K562 (cell line): ENCODE measurements around the gene PRDX1. TPM values are rescaled to one million over a fixed set of nuclear protein-coding genes. Genes with fewer than 3 reads are reported as not detected.

ENCODE experiments used
- CBFA2T2 ChIP-seq: fragments of 450-650 bp; conservative IDR thresholded peaks from 2 replicates; pipeline ENCODE4 v1.6.1; 2017; ENCODE audit warnings: mild to moderate bottlenecking
- CBX8 ChIP-seq: fragments of 200-600 bp; sonication (generic); IDR thresholded peaks from 2 replicates; pipeline ENCODE4 v1.6.1; 2012; ENCODE audit warnings: borderline replicate concordance, mixed run types, low read depth, mild to moderate bottlenecking, moderate library complexity, mixed read lengths, low read length, control low read depth, inconsistent platforms; ENCODE audit not compliant: poor library complexity, severe bottlenecking; ENCODE audit errors: extremely low read depth
- DMBX1 ChIP-seq: fragments of 250-450 bp; sonication (Bioruptor Pico); IDR thresholded peaks from 2 replicates; pipeline ENCODE4 v1.8.0; 2022; ENCODE audit warnings: inconsistent platforms, mild to moderate bottlenecking, moderate library complexity, borderline replicate concordance
- HBP1 ChIP-seq: fragments of 450-650 bp; formaldehyde crosslinking; IDR thresholded peaks from 2 replicates; pipeline ENCODE4 v1.4.0; 2022; ENCODE audit warnings: missing genetic modification characterization
- HDAC8 ChIP-seq: fragments of 450-650 bp; IDR thresholded peaks from 2 replicates; pipeline ENCODE4 v1.6.1; 2016; ENCODE audit warnings: mild to moderate bottlenecking, missing genetic modification characterization, moderate library complexity, missing compliant biosample characterization
- HMG20B ChIP-seq: fragments of 250-450 bp; sonication (Bioruptor Pico); IDR thresholded peaks from 2 replicates; pipeline ENCODE4 v1.5.0; 2021; ENCODE audit warnings: mild to moderate bottlenecking
- L3MBTL2 ChIP-seq: fragments of 450-650 bp; IDR thresholded peaks from 2 replicates; pipeline ENCODE4 v1.6.1; 2016; ENCODE audit warnings: mild to moderate bottlenecking, moderate library complexity
- NELFE ChIP-seq: IDR thresholded peaks from 2 replicates; pipeline ENCODE4 v1.6.1; 2011; ENCODE audit warnings: mild to moderate bottlenecking; ENCODE audit not compliant: insufficient read depth, insufficient read length
- PCBP2 ChIP-seq: fragments of 200-400 bp; formaldehyde crosslinking; IDR thresholded peaks from 2 replicates; pipeline ENCODE4 v1.6.1; 2018; ENCODE audit warnings: low read length, low read depth, mild to moderate bottlenecking, moderate library complexity; ENCODE audit not compliant: poor library complexity, severe bottlenecking
- TFAM ChIP-seq: fragments of 250-450 bp; sonication (Bioruptor Pico); conservative IDR thresholded peaks from 2 replicates; pipeline ENCODE4 v1.5.0; 2021; ENCODE audit warnings: mild to moderate bottlenecking, moderate library complexity
- THAP7 ChIP-seq: fragments of 250-450 bp; sonication (Bioruptor Pico); IDR thresholded peaks from 2 replicates; pipeline ENCODE4 v1.5.0; 2021
- ZBTB8A ChIP-seq: fragments of 450-650 bp; IDR thresholded peaks from 2 replicates; pipeline ENCODE4 v1.6.1; 2018; ENCODE audit warnings: mild to moderate bottlenecking, moderate library complexity; ENCODE audit not compliant: partially characterized antibody
- ZFPM2 ChIP-seq: fragments of 250-450 bp; sonication (Bioruptor Pico); IDR thresholded peaks from 2 replicates; pipeline ENCODE4 v1.5.1; 2022; ENCODE audit warnings: mild to moderate bottlenecking
- ZNF785 ChIP-seq: fragments of 250-450 bp; sonication (Bioruptor Pico); IDR thresholded peaks from 2 replicates; pipeline ENCODE4 v1.4.0; 2020; ENCODE audit warnings: mild to moderate bottlenecking
- polyA plus RNA-seq, 8 experiments: library from polyadenylated mRNA; depleted of rRNA in 4 of 8; stranded (reverse) in 5 of 8; unstranded in 3 of 8; fragments of >200 nt; fragmentation: Nextera tagmentation in 2 of 8; fragmentation: Illumina TruSeq in 1 of 8; extraction: Ambion mirVana in 2 of 8; extraction: Trizol in 1 of 8; gene quantifications; 2 replicates each; pipeline versions ENCODE4 v1.2.1 to v1.2.3, GENCODE V29; 2011 to 2014; ENCODE audit warnings: inconsistent platforms in 1 of 8, missing spikeins in 1 of 8
- total RNA-seq, 7 experiments: library from RNA; depleted of rRNA in 6 of 7; stranded (reverse); fragments of >200 nt in 6 of 7; fragmentation: Illumina TruSeq in 2 of 7; extraction: Trizol in 2 of 7; gene quantifications; 2 replicates each; pipeline versions ENCODE4 v1.2.1 to v1.2.3, GENCODE V29; 2011 to 2021; ENCODE audit warnings: low replicate concordance in 1 of 7
- TF ChIP-seq, protein P1 (sequence below), 2 experiments: fragments of 250-450 bp in 1 of 2; fragments of 450-650 bp in 1 of 2; sonication (Bioruptor Pico) in 1 of 2; IDR thresholded peaks; 2 replicates each; pipeline versions ENCODE4 v1.6.1 to v1.8.0; 2016 to 2021; ENCODE audit warnings: mild to moderate bottlenecking in 2 of 2, moderate library complexity in 2 of 2, missing compliant biosample characterization in 1 of 2, missing genetic modification characterization in 1 of 2
- TF ChIP-seq, protein P2 (sequence below): fragments of 250-450 bp; sonication (Bioruptor Pico); IDR thresholded peaks from 2 replicates; pipeline ENCODE4 v1.5.1; 2021; ENCODE audit warnings: mild to moderate bottlenecking
- TF ChIP-seq, protein P3 (sequence below): fragments of 250-450 bp; sonication (Bioruptor Pico); IDR thresholded peaks from 2 replicates; pipeline ENCODE4 v1.8.0; 2021; ENCODE audit warnings: moderate library complexity, mild to moderate bottlenecking, inconsistent platforms
- TF ChIP-seq, protein P4 (sequence below), 2 experiments: IDR thresholded peaks; 2 replicates each; pipeline ENCODE4 v1.6.1; 2011; ENCODE audit warnings: borderline replicate concordance in 1 of 2, control low read depth in 1 of 2, low read depth in 1 of 2, low read length in 1 of 2, mild to moderate bottlenecking in 1 of 2, mixed read lengths in 1 of 2, moderate library complexity in 1 of 2; ENCODE audit not compliant: insufficient read depth in 1 of 2, insufficient read length in 1 of 2, poor library complexity in 1 of 2, severe bottlenecking in 1 of 2; ENCODE audit errors: extremely low read depth in 1 of 2

PRDX1 gene
- total and polyA plus RNA-seq, 9 of the 15 experiments (the other 6 are each of a cell fraction or from before 2014, with no cell fraction given): 748 to 2,388 (median 1,045) TPM

GRCh38 chr1:45550401-45551351 lies 29.0 kb upstream of the PRDX1 start, which contains the start of gene AKR1A1 (continued):
- TF ChIP-seq THAP7 (CRISPR knock-in tag): peak; percentile 52; the same call in 1 of the 2 replicates
- no peak; the same call in 1 of the 2 replicates for TF ChIP-seq HBP1 (CRISPR knock-in tag)
- no peak for TF ChIP-seq HMG20B (CRISPR knock-in tag)
- TF ChIP-seq, protein P1, sequence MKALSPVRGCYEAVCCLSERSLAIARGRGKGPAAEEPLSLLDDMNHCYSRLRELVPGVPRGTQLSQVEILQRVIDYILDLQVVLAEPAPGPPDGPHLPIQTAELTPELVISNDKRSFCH (CRISPR knock-in tag; IDR thresholded peaks at IDR 0.05): no peak
- TF ChIP-seq, protein P1 (tag; IDR thresholded peaks at IDR 0.05): peak; percentile 90
- TF ChIP-seq NELFE: no peak
- TF ChIP-seq HDAC8 (tag): peak; percentile 91; the same call in 1 of the 2 replicates
- TF ChIP-seq L3MBTL2: peak; percentile 98
- no peak for TF ChIP-seq CBX8
- no peak for TF ChIP-seq ZBTB8A
- no peak for TF ChIP-seq TFAM (CRISPR knock-in tag)
- TF ChIP-seq, protein P2, sequence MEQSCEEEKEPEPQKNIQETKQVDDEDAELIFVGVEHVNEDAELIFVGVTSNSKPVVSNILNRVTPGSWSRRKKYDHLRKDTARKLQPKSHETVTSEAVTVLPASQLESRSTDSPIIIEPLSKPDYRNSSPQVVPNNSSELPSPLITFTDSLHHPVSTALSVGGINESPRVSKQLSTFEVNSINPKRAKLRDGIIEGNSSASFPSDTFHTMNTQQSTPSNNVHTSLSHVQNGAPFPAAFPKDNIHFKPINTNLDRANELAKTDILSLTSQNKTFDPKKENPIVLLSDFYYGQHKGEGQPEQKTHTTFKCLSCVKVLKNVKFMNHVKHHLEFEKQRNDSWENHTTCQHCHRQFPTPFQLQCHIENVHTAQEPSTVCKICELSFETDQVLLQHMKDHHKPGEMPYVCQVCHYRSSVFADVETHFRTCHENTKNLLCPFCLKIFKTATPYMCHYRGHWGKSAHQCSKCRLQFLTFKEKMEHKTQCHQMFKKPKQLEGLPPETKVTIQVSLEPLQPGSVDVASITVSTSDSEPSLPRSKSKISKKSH (CRISPR knock-in tag): no peak
- TF ChIP-seq, protein P3, sequence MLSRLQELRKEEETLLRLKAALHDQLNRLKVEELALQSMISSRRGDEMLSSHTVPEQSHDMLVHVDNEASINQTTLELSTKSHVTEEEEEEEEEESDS (CRISPR knock-in tag): no peak
- TF ChIP-seq ZNF785 (CRISPR knock-in tag): no peak
- peak; percentile 64 for TF ChIP-seq CBFA2T2
- TF ChIP-seq ZFPM2 (CRISPR knock-in tag): no peak
- no peak for TF ChIP-seq PCBP2
- TF ChIP-seq, protein P4, sequence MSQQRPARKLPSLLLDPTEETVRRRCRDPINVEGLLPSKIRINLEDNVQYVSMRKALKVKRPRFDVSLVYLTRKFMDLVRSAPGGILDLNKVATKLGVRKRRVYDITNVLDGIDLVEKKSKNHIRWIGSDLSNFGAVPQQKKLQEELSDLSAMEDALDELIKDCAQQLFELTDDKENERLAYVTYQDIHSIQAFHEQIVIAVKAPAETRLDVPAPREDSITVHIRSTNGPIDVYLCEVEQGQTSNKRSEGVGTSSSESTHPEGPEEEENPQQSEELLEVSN (IDR thresholded peaks at IDR 0.05; ENCODE audit: borderline replicate concordance in 1 of 2, extremely low read depth in 1 of 2, insufficient read depth in 1 of 2, insufficient read length in 1 of 2, low read depth in 1 of 2, low read length in 1 of 2, poor library complexity in 1 of 2, severe bottlenecking in 1 of 2): peak; percentile 98 to 99
- TF ChIP-seq DMBX1 (CRISPR knock-in tag): peak; percentile 80
